CD4-positive, alpha-beta T cell treated with Interleukin-17A for 4 hours (primary cell): ENCODE data around the gene CELSR1.
A peak's percentile ranks its signal among the peaks of the same experiment; 100 is the strongest.

Experiments
- DNase-seq: peaks from one replicate; pipeline ENCODE4 v3.0.0-alpha.2; 2020; ENCODE audit warnings: mixed read lengths

Gene CELSR1, protein sequence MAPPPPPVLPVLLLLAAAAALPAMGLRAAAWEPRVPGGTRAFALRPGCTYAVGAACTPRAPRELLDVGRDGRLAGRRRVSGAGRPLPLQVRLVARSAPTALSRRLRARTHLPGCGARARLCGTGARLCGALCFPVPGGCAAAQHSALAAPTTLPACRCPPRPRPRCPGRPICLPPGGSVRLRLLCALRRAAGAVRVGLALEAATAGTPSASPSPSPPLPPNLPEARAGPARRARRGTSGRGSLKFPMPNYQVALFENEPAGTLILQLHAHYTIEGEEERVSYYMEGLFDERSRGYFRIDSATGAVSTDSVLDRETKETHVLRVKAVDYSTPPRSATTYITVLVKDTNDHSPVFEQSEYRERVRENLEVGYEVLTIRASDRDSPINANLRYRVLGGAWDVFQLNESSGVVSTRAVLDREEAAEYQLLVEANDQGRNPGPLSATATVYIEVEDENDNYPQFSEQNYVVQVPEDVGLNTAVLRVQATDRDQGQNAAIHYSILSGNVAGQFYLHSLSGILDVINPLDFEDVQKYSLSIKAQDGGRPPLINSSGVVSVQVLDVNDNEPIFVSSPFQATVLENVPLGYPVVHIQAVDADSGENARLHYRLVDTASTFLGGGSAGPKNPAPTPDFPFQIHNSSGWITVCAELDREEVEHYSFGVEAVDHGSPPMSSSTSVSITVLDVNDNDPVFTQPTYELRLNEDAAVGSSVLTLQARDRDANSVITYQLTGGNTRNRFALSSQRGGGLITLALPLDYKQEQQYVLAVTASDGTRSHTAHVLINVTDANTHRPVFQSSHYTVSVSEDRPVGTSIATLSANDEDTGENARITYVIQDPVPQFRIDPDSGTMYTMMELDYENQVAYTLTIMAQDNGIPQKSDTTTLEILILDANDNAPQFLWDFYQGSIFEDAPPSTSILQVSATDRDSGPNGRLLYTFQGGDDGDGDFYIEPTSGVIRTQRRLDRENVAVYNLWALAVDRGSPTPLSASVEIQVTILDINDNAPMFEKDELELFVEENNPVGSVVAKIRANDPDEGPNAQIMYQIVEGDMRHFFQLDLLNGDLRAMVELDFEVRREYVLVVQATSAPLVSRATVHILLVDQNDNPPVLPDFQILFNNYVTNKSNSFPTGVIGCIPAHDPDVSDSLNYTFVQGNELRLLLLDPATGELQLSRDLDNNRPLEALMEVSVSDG (N-terminal part only)

GRCh38 chr22:46537225-46537945 is at the start of gene CELSR1:
Gene CELSR1 (minus strand): TSS chr22:46537620. CDS start chr22:46537170, 450 bp downstream.
- no peak for DNase-seq

DNA sequence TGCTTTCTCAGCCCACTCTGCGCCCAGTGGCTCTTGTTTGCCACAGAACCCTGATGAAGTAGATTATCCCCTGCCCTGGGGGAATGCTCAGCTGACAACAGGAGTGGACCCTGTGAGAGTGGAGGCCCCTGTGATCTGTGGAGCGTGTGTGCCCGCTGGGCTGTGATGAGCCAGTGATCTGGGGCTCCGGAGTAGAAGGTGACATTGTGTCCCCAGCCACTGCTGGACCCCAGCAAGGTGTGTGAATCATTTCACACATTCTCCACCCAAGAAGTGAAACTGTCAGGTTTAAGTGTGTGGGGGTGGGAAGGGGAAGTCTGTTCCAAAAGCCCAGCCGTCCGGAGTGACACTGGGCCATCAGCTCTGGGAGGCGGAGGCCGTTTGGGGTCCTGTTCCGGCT is 49.6 kb upstream of the CELSR1 start:
- peak; percentile 15 for DNase-seq

GRCh38 chr22:46586531-46587011 is 49.2 kb upstream of the CELSR1 start:
- DNase-seq = no peak

DNA sequence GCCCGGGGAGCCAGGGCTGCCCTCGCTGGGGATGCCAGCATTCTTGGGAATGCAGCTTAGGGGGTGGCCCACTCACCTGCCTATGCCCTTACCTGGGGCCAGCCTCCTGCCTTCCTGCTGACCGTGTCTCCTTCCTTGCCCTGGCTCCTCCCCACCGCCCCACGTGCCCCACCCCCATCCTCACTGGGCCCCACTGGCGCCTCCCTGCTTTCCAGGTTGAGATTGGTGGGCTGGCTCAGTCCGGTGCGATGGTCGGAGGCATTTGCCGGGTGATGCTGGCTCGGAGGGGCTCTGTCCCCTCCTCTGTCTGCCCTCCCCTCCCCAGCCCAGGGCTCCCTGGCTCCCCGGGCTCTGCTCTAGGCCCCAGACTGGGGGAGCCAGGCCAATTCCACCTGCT is 48.7 kb upstream of the CELSR1 start:
- no peak for DNase-seq

DNA sequence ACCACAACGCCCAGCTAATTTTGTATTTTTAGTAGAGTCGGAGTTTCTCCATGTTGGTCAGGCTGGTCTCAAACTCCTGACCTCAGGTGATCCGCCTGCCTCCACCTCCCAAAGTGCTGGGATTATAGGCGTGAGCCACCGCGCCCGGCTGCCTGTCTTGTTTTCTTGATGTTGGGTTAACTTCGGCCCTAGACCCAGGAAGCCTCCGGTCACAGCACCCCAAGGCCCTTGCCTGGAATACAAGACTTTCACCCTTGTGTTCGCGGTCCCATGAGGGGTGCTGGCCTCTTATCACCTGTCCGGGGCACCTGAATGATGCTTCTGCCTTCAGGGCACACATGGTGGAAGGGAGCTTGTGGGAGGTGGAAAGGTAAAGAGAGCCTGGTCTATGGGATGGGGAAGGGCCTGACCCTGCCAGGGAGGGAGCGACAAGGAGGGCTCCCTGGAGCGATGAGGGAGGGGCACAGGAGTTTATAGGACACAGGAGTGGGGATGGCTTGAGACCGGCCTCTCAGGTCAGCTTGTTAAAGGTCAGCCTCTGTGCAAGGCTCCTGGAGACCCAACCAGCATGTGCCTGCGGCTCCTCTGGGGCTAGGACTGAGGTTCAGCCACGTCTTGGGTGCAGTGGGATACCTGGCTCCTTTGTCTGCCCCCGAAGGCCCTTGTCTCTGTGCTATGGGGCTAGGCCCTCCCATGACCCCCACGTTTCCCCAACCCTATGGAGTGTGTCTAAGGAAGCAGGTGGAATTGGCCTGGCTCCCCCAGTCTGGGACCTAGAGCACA is 48.1 kb upstream of the CELSR1 start:
- DNase-seq = no peak

DNA sequence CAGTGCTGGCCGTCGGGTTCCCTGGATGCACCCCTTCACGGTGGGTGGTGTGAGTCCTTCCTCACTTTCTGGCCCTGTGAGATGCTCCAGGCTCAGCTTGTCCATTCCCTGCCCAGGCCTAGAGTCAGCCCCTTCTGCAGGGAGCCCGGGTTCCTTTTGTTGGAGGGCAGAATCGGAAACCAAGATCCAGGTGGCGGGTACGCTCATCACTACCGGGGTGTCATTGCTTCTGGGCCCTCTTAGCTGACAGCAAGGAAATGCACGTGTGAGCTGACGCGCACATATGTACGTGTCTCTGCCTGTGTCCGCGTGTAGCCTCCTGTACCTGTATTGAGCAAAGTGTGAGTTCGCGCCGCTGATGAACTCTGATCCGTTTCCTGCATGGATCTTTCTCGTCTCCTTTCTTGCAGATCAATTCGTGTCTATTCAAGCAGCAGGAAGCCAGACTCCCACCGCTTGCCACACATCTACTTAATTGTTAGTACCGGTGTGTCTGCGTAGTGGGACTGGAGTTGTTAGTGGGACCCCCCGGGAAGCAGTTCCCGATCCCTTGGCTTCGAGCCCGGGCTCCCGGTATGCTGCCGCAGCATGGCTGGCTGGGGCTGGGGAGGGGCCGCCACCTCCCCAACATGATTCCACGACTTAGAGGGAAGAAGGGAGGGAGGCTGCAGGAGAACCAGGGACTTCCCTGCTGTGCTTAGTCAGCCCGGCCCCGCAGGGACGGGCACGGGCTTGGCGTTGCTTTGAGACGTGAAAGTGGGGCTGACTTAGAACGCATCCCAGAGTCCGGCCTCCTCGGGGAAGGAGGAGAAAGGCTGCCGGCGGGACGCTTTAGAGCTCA is 46.9 kb upstream of the CELSR1 start:
- DNase-seq = no peak

DNA sequence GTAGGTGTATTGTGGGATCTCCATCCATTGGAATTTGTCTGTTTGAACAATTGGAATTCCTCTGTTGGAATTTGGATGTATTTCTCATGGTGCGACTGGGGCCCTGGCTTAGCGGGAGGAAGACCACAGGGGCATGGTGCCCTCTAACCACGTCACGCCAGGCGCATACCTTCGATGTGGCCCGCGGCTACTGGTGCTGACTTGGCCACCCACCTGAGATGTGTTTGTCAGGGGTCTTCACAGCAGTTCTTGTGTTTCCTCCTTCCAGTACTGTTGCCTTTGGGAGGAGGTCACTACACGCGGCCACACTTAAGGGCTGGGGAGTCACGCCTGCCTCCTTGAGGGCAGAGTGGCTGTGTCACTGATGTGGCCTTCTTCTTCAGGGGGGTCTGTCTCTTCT is 46.2 kb upstream of the CELSR1 start:
- no peak for DNase-seq

- DNase-seq = no peak
Measured at GRCh38 chr22:46582281-46582933, 45.0 kb upstream of the CELSR1 start.

DNA sequence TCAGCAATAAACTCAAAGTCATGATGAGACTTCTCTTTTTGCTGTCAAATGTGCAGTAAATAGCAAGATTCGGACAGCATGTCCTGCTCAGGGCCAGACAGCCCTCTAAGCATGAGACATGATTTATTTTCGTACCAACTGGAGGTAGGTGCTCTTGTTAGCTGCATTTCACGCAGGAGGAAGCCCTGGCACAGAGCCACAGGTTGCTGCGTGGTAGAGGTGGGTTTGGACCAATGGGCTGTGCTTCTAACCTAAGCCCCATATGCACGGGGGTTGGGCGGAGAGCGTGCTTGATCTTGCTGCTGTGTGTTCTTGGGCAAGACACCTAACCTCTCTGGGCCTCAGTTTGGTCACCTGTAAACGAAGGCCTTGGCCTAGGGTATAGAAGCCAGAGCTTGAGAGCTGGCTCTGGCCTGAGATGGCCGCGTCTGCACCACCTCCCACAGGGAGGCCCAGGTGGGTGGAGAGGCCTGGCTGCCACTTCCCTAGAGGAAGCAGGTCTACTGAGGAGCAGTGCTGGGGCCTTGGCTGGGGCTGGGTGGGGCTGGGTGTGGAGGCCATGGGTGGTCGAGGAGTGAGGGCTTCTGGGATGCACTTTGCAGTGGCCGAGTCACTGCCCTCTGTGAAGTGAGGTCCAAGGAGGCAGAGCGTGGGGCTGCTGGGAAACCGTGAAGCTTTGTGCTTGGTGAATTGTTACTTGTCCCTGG is 44.3 kb upstream of the CELSR1 start:
- peak; percentile 17 for DNase-seq

GRCh38 chr22:46580940-46581537 is 43.6 kb upstream of the CELSR1 start:
- DNase-seq = no peak

GRCh38 chr22:46579751-46580449 is 42.5 kb upstream of the CELSR1 start:
- DNase-seq = no peak

GRCh38 chr22:46578824-46579561 is 41.6 kb upstream of the CELSR1 start:
- DNase-seq = no peak

GRCh38 chr22:46578251-46578823 is 40.9 kb upstream of the CELSR1 start:
- DNase-seq = no peak

DNA sequence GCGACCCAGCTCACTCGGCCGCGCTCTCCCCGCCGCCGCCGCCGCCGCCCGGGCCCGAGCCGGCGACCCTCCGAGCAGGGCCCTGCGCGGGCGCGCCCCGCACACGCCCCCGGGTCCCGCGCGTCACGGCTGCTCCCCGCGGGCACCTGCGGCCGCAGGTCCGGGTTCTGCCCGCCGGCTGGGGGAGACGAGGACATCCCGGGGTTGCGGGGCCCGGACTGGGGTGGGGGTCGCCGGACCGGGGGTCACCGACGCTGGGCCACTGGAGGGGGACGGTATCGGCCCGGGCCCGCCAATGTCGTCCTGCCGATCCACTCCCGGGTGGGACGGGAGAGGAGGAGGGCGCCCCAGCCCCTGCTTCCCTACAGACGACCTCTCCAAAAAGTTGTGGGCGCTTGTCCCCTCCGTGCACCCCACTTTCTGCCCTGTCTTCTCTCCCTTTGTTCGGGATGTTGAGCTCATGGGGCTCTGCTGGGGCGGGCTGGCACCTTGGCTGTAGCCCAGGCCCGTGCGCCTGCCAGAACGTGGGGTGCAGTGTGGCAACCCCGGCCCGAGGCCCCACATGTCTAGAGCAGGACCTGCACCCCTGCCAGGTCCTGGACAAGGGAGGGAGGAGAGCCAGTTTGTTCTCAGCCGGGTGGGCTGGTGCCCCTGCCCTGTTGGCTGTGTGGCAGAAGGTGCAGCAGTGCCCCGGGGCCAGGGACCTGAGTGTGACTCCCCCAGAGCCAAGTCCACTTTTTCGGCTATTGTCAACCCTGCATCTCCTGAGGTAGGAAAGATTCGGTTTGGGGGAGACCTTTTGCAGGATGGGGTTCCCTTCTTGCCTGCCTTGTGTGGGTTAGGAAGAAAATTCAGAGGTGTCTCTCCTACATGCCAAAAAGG is 40.2 kb upstream of the CELSR1 start:
- peak; percentile 30 for DNase-seq

DNA sequence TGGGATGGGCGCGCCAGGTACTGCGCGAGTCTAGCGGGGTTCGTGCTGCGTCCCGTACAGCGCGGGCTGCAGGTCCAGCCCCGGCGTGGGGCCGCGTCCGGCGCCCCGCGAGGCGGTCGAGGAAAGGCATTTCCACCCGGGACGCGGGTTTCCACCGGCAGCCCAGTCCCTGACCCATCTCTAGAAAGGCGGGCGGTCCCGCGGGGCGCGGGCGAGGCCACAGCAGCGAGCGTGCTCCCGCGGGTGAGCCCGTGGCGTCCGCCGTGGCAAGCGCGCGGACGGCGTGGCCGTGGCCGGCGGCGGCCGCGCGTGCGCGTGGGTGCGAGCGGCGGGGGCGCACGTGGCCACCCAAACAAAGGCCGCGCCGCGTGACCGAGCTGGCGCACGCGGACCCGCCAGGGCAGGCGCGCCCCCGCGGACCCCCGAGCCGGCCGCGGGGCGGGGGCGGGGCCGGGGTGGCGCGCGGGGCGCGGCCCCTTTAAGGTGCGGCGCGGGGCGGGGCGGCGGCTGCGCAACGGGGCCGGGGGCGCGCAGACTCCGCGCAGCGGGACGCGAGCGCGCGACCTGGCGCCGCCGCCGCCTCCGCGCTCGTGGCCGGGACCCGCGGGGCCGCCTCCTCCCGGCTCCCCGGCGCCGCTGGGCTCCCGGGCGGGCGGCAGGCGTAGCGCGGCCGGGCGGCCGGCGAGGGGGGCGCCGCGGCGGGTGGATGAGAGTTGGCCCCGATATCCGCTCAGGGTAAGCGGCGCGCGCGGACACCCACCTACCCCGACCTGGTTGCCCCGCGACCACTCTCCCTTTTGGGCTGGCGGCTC is 39.3 kb upstream of the CELSR1 start:
- DNase-seq = peak; percentile 76
